IMR-90 (cell line): Measurements from ENCODE around the gene C22orf31. TPM values are rescaled to one million over a fixed set of nuclear protein-coding genes. Genes with fewer than 3 reads are reported as not detected.

ENCODE experiments used
- ATAC-seq: fragments of 200-7000 bp; cut with Tn5 transposase; 2 replicates; pipeline ENCODE4 v1.9.1; 2020; ENCODE audit warnings: low read depth, mild to moderate bottlenecking, moderate library complexity
- BruUV-seq: library from RNA; stranded (reverse); fragments of 400-500 nt; replicated peaks from 2 replicates; lab custom pipeline; 2021; lab: Mats Ljungman, UMichigan
- CTCF ChIA-PET: fragments of 300-600 bp; formaldehyde crosslinking; extraction: SDS; loops from one replicate; lab custom pipeline; 2021; ENCODE audit warnings: antibody characterized with exemption; lab: Yijun Ruan, JAX
- POLR2A ChIA-PET: fragments of 300-600 bp; sonication (Branson Sonifier 250); formaldehyde crosslinking; loops from one replicate; lab custom pipeline; 2022; ENCODE audit warnings: antibody characterized with exemption; ENCODE audit not compliant: unreplicated experiment; lab: Charles Lee
- DNase-seq: peaks from one replicate; pipeline ENCODE4 v3.0.0; 2013
- H2AFZ ChIP-seq: replicated peaks from 2 replicates; pipeline ENCODE3; 2013; ENCODE audit warnings: low read length, mild to moderate bottlenecking; ENCODE audit not compliant: poor library complexity
- H2AK5ac ChIP-seq: 2 replicates; pipeline ENCODE4 v1.6.1; 2013; ENCODE audit warnings: low read depth, low read length, inconsistent platforms
- H2AK9ac ChIP-seq: replicated peaks from 2 replicates; pipeline ENCODE3; 2013; ENCODE audit warnings: mild to moderate bottlenecking, low read depth, low read length, moderate library complexity; ENCODE audit not compliant: poor library complexity
- H2BK120ac ChIP-seq: 2 replicates; pipeline ENCODE4 v1.6.1; 2013; ENCODE audit warnings: low read depth, low read length, inconsistent platforms
- H2BK15ac ChIP-seq: 3 replicates; pipeline ENCODE4 v1.6.1; 2013; ENCODE audit warnings: low read depth, low read length, inconsistent platforms
- H2BK20ac ChIP-seq: 2 replicates; pipeline ENCODE4 v1.6.1; 2013; ENCODE audit warnings: low read depth, mild to moderate bottlenecking, inconsistent platforms, low read length, moderate library complexity
- H2BK5ac ChIP-seq: 2 replicates; pipeline ENCODE4 v1.6.1; 2013; ENCODE audit warnings: mild to moderate bottlenecking, low read depth, low read length, inconsistent platforms; ENCODE audit not compliant: poor library complexity, severe bottlenecking
- H3K14ac ChIP-seq: replicated peaks from 2 replicates; pipeline ENCODE4 v1.6.1; 2013; ENCODE audit warnings: low read depth, low read length, inconsistent platforms
- H3K18ac ChIP-seq: 2 replicates; pipeline ENCODE4 v1.6.1; 2013; ENCODE audit warnings: low read depth, low read length, control low read depth
- H3K23ac ChIP-seq: 2 replicates; pipeline ENCODE4 v1.6.1; 2013; ENCODE audit warnings: low read depth, low read length, inconsistent platforms
- H3K27ac ChIP-seq: 2 replicates; pipeline ENCODE4 v1.5.1; 2013; ENCODE audit warnings: mild to moderate bottlenecking, control low read depth, low read length; ENCODE audit not compliant: insufficient read depth
- H3K27me3 ChIP-seq: 2 replicates; pipeline ENCODE4 v1.6.1; 2013; ENCODE audit warnings: low read length; ENCODE audit not compliant: control insufficient read depth, insufficient read depth
- H3K36me3 ChIP-seq: 2 replicates; pipeline ENCODE4 v1.6.1; 2013; ENCODE audit warnings: low read length, mixed read lengths; ENCODE audit not compliant: control insufficient read depth, insufficient read depth
- H3K4ac ChIP-seq: 2 replicates; pipeline ENCODE4 v1.6.1; 2013; ENCODE audit warnings: low read depth, low read length, inconsistent platforms
- H3K4me1 ChIP-seq: 2 replicates; pipeline ENCODE4 v1.6.1; 2013; ENCODE audit warnings: low read length, mixed read lengths; ENCODE audit not compliant: control insufficient read depth, insufficient read depth
- H3K4me2 ChIP-seq: 2 replicates; pipeline ENCODE4 v1.6.1; 2013; ENCODE audit warnings: low read depth, mild to moderate bottlenecking, control low read depth, low read length, moderate library complexity
- H3K4me3 ChIP-seq: 2 replicates; pipeline ENCODE4 v1.5.1; 2013; ENCODE audit warnings: low read depth, mild to moderate bottlenecking, control low read depth, low read length, moderate library complexity; ENCODE audit not compliant: insufficient read depth
- H3K56ac ChIP-seq: 2 replicates; pipeline ENCODE4 v1.6.1; 2013; ENCODE audit warnings: low read length, inconsistent platforms; ENCODE audit not compliant: insufficient read depth; ENCODE audit errors: extremely low read depth
- H3K79me1 ChIP-seq, 2 experiments: 2 replicates each; pipeline ENCODE4 v1.6.1; 2013; ENCODE audit warnings: low read length in 2 of 2, inconsistent platforms in 1 of 2, low read depth in 1 of 2
- H3K9ac ChIP-seq: 2 replicates; pipeline ENCODE4 v1.6.1; 2013; ENCODE audit warnings: low read depth, low read length, control low read depth
- H3K9me1 ChIP-seq: 2 replicates; pipeline ENCODE4 v1.6.1; 2013; ENCODE audit warnings: low read length, inconsistent platforms; ENCODE audit not compliant: insufficient read depth
- H3K9me3 ChIP-seq: 2 replicates; pipeline ENCODE4 v1.6.1; 2013; ENCODE audit warnings: low read length; ENCODE audit not compliant: control insufficient read depth, insufficient read depth
- H4K20me1 ChIP-seq: 2 replicates; pipeline ENCODE4 v1.6.1; 2013; ENCODE audit warnings: low read length, inconsistent platforms; ENCODE audit not compliant: insufficient read depth
- H4K5ac ChIP-seq: 2 replicates; pipeline ENCODE4 v1.6.1; 2013; ENCODE audit warnings: mild to moderate bottlenecking, low read depth, low read length, control low read depth
- H4K8ac ChIP-seq, 2 experiments: 2 replicates each; pipeline ENCODE4 v1.6.1; 2013; ENCODE audit warnings: low read depth in 2 of 2, low read length in 2 of 2, control low read depth in 1 of 2, inconsistent platforms in 1 of 2
- H4K91ac ChIP-seq: 2 replicates; pipeline ENCODE4 v1.6.1; 2013; ENCODE audit warnings: low read depth, low read length, inconsistent platforms; ENCODE audit not compliant: insufficient read depth
- BHLHE40 ChIP-seq: fragments of 150-350 bp; IDR thresholded peaks from 2 replicates; pipeline ENCODE4 v1.6.1; 2016; ENCODE audit warnings: mild to moderate bottlenecking, low read depth, low read length
- CEBPB ChIP-seq: IDR thresholded peaks from 2 replicates; pipeline ENCODE4 v1.6.1; 2012; ENCODE audit warnings: low read depth, low read length, improper control_type of control experiment
- CHD1 ChIP-seq: IDR thresholded peaks from 2 replicates; pipeline ENCODE4 v1.6.1; 2012; ENCODE audit warnings: low read depth, low read length, improper control_type of control experiment
- CTCF ChIP-seq: conservative IDR thresholded peaks from 2 replicates; pipeline ENCODE4 v1.5.1; 2012; ENCODE audit warnings: mild to moderate bottlenecking, low read depth, low read length, improper control_type of control experiment
- FOS ChIP-seq: fragments of 150-350 bp; IDR thresholded peaks from 2 replicates; pipeline ENCODE4 v1.6.1; 2016; ENCODE audit warnings: low read depth, low read length
- MAFK ChIP-seq: IDR thresholded peaks from 2 replicates; pipeline ENCODE4 v1.6.1; 2012; ENCODE audit warnings: low read depth, low read length, improper control_type of control experiment
- MAZ ChIP-seq: IDR thresholded peaks from 2 replicates; pipeline ENCODE4 v1.6.1; 2012; ENCODE audit warnings: low read depth, mild to moderate bottlenecking, low read length, improper control_type of control experiment, moderate library complexity, borderline replicate concordance
- MXI1 ChIP-seq: IDR thresholded peaks from 2 replicates; pipeline ENCODE4 v1.6.1; 2012; ENCODE audit warnings: low read depth, mild to moderate bottlenecking, low read length, moderate library complexity, borderline replicate concordance
- NFE2L2 ChIP-seq: fragments of 150-350 bp; IDR thresholded peaks from 2 replicates; pipeline ENCODE4 v1.6.1; 2016; ENCODE audit warnings: low read depth, mild to moderate bottlenecking, low read length
- POLR2A ChIP-seq: IDR thresholded peaks from 2 replicates; pipeline ENCODE4 v1.6.1; 2012; ENCODE audit warnings: mild to moderate bottlenecking, low read depth, low read length
- RAD21 ChIP-seq: IDR thresholded peaks from 2 replicates; pipeline ENCODE4 v1.6.1; 2012; ENCODE audit warnings: low read length, improper control_type of control experiment
- RCOR1 ChIP-seq: IDR thresholded peaks from 2 replicates; pipeline ENCODE4 v1.6.1; 2012; ENCODE audit warnings: mild to moderate bottlenecking, low read length, improper control_type of control experiment; ENCODE audit not compliant: insufficient replicate concordance
- RFX5 ChIP-seq: IDR thresholded peaks from 2 replicates; pipeline ENCODE4 v1.8.0; 2012; ENCODE audit warnings: low read depth, mild to moderate bottlenecking, low read length, moderate library complexity
- SMC3 ChIP-seq: fragments of 150-350 bp; IDR thresholded peaks from 2 replicates; pipeline ENCODE4 v1.6.1; 2016; ENCODE audit warnings: low read depth, mild to moderate bottlenecking, antibody characterized with exemption, low read length, moderate library complexity
- USF2 ChIP-seq: fragments of 150-350 bp; IDR thresholded peaks from 2 replicates; pipeline ENCODE4 v1.6.1; 2017; ENCODE audit warnings: mild to moderate bottlenecking, antibody characterized with exemption, low read length, low read depth
- WGBS, 2 experiments: methylation state at CpG; one replicate each; pipeline versions ENCODE4 v1.1.5 to v1.1.7; 2013; ENCODE audit warnings: missing lambda C conversion rate in 2 of 2; ENCODE audit not compliant: insufficient read length in 1 of 2; ENCODE audit errors: extremely low coverage in 2 of 2; 5-methylcytosine and 5-hydroxymethylcytosine counted together
- dilution Hi-C: fragments of 300-500 bp; cut with HindIII; formaldehyde crosslinking; loops from one replicate; pipeline ENCODE4 v1.14.3; 2018; ENCODE audit warnings: low sequenced_read_pairs; ENCODE audit not compliant: unreplicated experiment
- in situ Hi-C: fragments of 300-500 bp; cut with MboI; formaldehyde crosslinking; loops from 3 replicates; pipeline ENCODE4 v1.14.3; 2019; ENCODE audit warnings: low sequenced_read_pairs, inconsistent platforms, mixed read lengths
- intact Hi-C: fragments of 100-400 bp; cut with micrococcal nuclease; formaldehyde crosslinking; loops from 2 replicates; pipeline ENCODE4 v1.10.0; 2022
- polyA plus RNA-seq, 3 experiments: library from polyadenylated mRNA; depleted of rRNA; stranded (reverse); fragments of >200 nt; gene quantifications; 2 replicates each; pipeline ENCODE4 v1.2.3, GENCODE V29; 2012; ENCODE audit warnings: low replicate concordance in 1 of 3
- total RNA-seq: library from RNA; depleted of rRNA; stranded (reverse); fragments of >200 nt; gene quantifications from 2 replicates; pipeline ENCODE4 v1.2.3, GENCODE V29; 2012

C22orf31 gene
- total and polyA plus RNA-seq, 2 of the 4 experiments (the other 2 are of a cell fraction), result not detected

GRCh38 chr22:29088809-29089208, 27.2 kb upstream of the C22orf31 start:
- no peak overlapping the region for H4K5ac ChIP-seq

More at GRCh38 chr22:29088809-29089208, 27.2 kb upstream of the C22orf31 start:
- Histone ChIP-seq H2BK15ac (no peak overlapping the region), H2AFZ (no peak overlapping the region), H3K79me1 (no peaks in the 10 kb centered on the region; a peak in 1 of 4 replicates), H4K91ac (no peak overlapping the region), H3K56ac (no peak overlapping the region), H3K36me3 (no peaks in the 10 kb centered on the region), H3K18ac (no peak overlapping the region), H2BK5ac (no peak overlapping the region), H3K9ac (no peak overlapping the region), H2AK5ac (no peak overlapping the region), H3K23ac (no peak overlapping the region), H3K4ac (no peak overlapping the region), H3K14ac (no peak overlapping the region), H3K4me3 (no peak overlapping the region), H3K9me1 (peaks cover 2% of the 10 kb centered on the region; the same call in 1 of the 2 replicates), H3K4me1 (peaks cover 12% of the 10 kb centered on the region), H2BK120ac (no peak overlapping the region), H2BK20ac (no peak overlapping the region), H4K8ac (no peak overlapping the region), H3K4me2 (no peak overlapping the region), H3K9me3 (no peaks in the 10 kb centered on the region), H4K20me1 (no peaks in the 10 kb centered on the region), H2AK9ac (no peak overlapping the region), H3K27me3 (no peaks in the 10 kb centered on the region), H3K27ac (no peak overlapping the region)
- POLR2A ChIA-PET, result no interaction called here
- DNase-seq (no peak), ATAC-seq (no peak)
- dilution Hi-C loops, result no loop called here
- CTCF ChIA-PET, result interaction anchor here (0.6 kb wide), 1 partner anchor 10 kb away, joined by 3 read pairs; no protein-coding TSS in a partner anchor
- intact Hi-C loops, result no loop called here
- TF ChIP-seq CHD1 (no peak), CEBPB (no peak), BHLHE40 (no peak), POLR2A (no peak), SMC3 (no peak), MAFK (no peak), CTCF (no peak), USF2 (no peak), NFE2L2 (no peak), MXI1 (no peak), FOS (no peak), RAD21 (no peak), MAZ (no peak), RFX5 (no peak), RCOR1 (no peak)
- no TSS peak for BruUV-seq
- in situ Hi-C loops, result no loop called here
- WGBS, 2 experiments, result 100% methylated on average over 2 of the region's 3 CpGs; no CpG with 5 or more reads in 1 of the 2 experiments
